GM21717 (cell line): Measurements from ENCODE around the gene SYNGR2.

Experiments
- ATAC-seq: cut with Tn5 transposase; IDR thresholded peaks from one replicate; pipeline ENCODE4 v1.9.1; 2021; ENCODE audit warnings: mild to moderate bottlenecking, moderate library complexity; ENCODE audit not compliant: unreplicated experiment

SYNGR2 gene

DNA sequence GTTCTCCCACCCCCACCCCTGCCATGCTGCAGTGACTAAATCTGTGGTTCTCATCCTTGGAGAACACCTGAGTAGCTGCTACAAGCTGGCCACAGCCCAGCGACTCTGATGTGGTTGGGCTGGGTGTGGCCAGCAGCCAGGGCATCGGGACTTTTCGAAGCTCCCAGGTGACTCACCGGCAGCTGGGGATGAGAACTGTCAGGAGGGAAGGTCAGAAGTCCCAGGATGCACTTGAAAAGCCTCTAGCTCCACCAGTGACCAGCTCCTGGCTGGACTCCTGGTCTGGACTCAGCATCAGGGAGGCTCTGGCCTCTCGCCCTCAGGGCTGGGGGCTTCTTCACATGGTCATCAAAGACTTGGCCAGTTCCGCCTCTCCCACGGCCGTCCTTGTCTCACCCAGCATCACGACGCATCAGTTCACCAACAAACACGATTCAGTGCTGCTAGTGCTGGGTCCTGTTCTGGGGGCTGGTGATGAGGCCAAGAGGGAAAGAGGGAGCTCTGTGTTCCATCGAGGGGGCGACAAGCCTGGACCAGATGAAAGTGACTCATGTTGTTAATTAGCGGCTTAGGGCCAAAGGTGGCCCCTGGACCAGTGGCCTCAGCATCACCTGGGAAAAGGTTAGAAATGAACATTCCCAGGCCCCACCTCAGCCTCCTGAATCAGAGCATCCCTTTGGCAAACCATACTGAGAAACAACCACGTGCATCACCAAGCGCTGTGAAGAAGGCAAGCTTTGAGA lies 26.1 kb upstream of the SYNGR2 start:
- ATAC-seq, result no peak

DNA sequence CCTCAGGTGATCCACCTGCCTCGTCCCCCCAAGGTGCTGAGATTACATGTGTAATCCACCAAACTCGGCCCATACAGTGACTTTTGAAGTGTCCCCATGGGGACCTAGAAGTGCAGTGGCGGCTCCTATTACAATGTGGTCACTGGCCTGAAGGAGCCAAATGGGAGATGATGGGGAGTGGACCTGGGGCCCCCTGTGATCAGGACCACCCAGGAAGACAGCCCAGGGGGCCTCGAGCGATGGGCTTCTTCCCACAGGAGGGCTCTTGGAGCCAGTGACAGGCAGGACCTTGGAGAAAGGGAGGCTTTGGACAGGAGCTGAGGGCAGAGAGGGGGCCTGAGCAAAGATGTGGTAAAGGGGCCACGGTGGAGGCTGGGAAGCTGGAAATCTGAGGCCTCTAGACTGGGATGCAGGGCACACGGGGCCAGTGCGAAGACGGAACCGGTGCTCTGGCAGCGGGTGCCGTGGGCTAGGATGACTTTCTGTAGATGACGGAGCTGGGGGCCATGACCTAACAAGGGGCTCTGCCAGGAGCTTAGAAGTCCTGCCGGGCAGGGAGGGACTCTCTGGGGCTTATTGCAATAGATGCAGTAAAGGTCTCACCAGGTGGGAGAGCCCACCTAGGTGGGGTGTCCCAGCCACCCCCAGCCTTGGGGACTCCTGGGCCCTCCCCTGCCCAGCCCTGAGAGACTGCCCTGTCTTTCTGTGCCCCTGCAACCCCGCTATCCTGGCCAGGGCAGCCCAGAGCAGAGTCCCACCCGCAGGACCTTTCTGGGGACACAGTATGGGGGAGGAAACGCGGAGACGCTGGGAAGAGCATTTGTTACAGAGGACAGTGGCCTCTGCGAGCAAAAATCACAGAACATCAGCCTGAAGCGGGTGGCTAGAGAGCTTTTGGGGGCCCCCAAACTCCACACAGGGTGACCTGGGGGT lies 24.9 kb upstream of the SYNGR2 start:
- ATAC-seq, result no peak

DNA sequence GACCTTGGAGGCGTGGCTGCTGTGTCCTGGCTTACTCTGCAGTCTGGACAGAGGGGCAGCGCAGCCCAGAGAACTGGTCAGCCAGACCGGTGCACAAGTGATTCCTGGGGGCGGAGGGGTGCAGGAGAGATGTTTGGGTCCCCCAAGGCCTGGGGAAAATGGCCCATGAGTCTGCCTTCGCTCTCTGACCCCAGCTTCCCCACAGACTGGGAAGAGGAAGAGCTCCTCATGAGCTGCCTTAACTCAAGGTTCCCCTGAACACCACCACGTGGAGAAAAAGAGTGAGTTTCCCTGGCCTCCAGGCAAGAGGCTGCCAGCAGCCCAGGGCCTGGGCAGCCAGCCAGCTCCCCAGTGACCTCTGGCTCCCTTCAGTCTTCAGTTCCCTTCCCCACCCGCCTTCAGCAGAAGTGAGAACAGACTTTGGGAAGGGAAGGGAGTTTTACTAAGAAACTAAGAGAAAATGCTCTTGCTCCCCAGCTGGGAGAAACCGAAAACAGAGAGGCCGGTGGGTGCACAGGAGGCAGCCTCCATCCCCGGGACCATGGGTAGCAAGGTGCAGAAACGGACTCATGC lies 24.1 kb upstream of the SYNGR2 start:
- no peak for ATAC-seq

DNA sequence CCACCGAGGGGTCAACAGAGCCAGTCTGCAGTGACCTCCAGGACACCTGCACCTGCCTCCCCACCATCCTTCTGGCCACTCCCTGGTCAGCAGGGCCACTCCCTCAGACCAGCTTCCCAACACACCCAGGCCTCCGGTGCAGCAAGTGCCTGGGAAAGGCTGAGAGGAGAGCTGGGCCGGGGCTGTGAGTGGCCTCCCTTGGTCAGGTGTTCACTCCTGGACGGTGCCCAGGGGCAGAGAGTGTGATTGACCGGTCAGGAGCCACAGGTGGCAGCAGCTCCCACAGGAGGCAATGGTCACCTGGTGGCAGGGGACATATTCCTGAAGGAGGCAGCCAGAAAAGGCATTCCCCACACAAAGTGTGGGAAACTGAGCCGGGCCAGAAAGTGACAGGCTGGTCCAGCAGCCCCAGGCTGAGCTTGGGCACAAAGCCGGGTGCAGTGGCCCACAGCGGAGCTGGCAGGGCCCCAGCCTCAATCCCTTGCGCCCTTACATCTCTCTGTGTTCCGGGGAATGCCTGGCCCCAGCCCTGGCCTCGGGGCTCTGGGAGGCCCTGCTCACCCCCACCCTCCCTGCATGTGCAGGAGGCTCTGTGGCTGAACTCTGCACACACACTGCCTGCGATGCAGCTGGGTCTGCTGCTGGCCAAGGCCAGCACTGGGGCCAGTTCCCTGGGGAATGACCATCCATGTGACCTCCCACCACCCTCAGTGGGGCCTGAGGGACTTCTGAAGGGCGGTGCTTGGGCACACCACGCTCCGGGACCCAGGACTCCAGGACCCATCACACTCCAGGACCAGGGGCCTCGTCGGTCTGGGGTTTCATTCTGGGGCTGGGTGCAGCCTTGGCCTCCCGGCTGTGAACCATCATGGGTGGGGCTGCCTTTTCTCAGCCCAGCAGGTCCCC lies 23.4 kb upstream of the SYNGR2 start:
- ATAC-seq, result no peak

DNA sequence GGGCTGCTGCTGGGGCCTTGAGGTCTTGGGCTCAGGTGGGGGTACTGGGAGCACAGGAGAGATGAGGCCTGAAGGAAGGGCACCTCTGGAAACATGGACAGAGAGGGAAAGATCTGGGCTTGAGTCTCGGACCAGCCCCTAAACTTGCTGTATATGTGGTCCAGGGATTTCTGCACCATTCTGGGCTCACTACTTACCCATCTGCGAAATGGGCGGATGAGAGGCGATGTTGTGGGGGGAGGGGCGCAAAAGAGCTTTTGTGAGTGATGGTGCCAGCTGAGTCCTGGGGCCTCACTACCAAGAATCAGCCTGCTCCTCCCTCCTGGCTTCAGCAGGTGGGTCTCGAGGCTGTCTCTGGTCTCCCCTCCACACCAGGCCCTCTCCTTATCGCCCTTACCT lies 21.9 kb upstream of the SYNGR2 start:
- no peak for ATAC-seq

DNA sequence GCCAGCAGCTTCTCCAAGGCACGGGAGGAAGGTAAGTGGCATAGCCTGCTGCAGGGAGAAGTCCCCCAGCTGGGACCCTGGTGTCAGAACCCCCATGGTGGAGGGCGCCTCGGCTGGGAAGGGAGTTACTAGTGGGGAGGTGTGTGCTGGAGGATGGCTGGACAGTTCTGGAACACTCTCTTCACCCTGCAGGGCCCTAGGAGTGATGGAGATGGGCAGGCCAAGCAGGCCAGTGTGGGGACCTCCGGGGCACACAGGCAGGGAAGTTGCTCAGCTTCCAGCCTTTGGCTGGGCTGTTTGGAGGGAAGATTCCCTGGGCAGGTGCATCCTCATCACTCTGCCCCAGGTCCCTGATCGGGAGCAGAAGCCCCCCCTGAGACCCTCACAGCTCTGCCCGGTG lies 21.5 kb upstream of the SYNGR2 start:
- no peak for ATAC-seq

DNA sequence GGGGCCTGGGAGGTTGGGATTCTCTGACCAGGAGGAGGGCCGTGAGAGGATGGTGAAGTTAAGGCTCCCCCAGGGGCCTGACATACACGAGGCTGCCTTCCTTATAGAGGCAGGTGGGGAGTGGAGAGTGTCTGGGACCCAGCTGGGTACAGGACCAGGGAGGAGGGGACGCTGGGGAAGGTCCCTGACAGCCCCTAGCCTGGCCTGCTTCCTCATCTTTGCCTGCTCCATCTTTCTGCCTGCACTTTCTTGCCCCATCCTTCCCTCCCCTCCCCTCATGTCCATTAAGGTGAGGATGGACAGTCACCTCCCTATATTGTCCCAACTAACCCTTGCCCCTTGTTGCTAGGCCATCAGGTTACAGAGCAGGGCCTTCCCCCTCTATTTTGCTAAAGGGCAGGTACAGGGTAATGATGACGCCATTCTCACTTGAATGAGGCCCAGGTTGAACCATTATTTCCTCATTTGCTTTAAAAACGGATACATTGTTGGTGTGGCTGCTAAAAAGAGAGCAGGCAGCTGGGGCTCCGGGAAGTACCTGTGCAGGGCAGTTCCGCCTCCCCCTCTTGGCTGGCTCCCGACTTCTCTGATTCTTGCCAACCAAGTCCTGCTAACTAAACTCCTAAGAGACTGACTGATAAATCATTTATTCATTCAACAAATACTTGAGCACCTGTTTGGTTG lies 20.9 kb upstream of the SYNGR2 start:
- ATAC-seq, result no peak

DNA sequence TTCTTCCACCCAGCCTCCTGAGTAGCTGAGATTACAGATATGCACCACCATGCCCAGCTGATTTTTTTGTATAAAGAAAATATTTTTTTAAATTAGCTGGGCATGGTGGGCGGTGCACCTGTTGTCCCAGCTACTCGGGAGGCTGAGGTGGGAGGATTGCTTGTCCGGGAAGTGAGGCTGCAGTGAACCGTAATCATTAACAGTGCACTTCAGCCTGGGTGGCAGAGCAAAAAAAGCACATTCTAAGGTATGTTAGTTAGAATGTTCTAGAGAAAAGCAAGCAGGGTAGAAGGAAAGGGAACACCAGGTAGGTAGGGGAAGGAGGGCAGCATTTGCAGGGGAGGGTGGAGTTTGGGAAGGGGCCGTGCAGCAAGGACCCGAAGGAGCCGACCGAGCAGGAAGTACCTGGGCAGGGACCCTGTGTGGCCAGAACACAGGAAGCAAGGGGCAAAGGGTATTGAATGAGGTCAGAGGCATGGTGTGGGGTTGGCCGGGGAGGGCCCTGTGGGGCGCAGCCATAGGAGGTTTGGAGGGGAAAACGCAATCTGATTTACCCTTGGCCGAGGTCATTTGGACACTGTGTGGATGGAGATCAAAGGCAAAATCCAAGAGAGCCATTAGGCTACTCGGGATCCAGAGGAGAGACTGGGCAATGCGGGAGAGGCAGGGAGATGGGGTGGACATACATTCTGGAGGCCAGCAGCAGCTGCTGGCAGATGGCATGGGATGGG lies 19.9 kb upstream of the SYNGR2 start:
- no peak for ATAC-seq

DNA sequence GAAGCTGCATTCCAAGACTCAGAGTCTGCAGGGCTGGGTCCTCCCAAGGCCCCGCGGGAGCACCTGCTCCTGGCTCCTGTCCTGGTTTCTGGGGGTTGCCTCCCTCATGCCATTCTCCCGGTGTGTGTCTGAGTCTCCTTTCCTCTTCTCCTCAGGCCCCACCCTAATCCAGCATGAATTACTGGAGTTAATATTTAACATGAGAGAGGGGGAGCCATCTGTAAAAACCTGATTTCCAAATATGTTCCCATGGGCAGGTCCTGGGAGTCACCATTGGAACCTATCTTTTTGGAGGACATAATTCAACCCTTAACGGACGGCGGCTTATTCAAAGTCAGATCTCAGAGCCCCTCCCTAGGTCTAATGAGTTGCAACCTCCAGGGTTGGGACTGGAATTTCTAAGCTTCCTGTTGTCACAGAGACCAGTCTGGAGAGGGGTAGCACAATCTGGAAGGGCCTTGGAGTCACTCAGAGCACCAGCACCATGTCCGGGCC lies 16.8 kb upstream of the SYNGR2 start:
- ATAC-seq, result no peak

DNA sequence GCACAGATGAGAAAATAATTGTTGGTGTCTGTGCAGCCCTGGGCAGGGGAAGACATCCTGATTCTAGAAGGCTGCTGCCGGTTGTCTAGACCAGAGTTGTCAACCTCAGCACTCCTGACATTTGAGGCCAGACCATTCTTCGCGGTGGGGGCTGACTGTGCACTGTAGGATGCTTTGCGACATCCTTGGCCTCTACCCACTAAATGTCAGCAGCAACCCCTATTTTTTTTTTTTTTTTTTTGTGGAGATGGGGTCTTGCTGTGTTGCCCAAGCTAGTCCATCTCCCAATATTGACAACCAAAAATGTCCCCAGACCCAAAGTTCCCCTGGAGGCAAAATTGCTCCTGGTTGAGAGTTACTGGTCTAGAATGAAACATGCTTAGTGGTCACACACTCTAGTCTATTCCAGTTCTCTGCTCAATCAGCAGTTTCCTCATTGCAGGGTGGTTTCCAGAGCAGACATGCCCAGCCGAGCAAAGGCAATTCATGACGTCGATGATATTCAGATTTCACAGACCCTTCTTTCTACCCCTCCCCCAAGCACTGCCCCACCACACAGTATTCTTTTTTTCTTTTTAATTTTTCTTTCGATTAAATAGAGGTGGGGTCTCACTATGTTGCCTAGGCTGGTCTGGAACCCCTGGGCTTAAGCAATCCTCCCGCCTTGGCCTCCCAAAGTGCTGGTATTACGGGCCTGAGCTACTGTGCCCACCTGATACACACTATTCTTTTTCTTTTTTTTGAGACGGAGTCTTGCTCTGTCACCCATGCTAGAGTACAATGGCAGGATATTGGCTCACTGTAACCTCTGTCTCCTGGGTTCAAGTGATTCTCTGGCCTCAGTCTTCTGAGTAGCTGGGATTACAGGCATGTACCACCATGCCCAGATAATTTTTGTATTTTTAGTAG lies 13.2 kb upstream of the SYNGR2 start:
- ATAC-seq, result peak; percentile 56

DNA sequence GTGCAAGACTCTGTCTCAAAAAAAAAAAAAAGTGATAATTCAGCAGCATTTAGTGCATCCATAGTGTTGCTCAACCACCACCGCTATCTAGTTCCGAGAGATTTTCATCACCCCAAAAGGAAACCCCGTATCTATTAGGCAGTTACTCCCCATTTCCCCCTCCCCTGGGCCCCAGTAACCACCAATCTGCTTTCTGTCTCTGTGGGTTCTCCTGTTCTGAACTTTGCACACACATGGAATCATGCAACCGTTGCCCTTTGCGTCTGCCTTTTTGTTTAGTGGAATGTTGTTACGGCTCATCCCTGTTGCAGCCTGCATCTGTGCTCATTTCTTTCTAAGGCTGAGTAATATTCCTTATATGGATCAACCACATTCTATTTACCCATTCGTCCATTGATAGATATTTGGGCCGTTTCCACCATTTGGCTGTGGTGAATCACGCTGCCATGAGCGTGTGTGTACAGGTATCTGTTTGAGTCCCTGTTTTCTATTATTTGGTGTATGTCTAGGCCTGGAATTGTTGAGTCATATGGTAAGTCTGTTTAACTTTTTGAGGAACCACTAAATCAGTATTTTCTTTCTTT lies 8.7 kb upstream of the SYNGR2 start:
- ATAC-seq, result no peak

DNA sequence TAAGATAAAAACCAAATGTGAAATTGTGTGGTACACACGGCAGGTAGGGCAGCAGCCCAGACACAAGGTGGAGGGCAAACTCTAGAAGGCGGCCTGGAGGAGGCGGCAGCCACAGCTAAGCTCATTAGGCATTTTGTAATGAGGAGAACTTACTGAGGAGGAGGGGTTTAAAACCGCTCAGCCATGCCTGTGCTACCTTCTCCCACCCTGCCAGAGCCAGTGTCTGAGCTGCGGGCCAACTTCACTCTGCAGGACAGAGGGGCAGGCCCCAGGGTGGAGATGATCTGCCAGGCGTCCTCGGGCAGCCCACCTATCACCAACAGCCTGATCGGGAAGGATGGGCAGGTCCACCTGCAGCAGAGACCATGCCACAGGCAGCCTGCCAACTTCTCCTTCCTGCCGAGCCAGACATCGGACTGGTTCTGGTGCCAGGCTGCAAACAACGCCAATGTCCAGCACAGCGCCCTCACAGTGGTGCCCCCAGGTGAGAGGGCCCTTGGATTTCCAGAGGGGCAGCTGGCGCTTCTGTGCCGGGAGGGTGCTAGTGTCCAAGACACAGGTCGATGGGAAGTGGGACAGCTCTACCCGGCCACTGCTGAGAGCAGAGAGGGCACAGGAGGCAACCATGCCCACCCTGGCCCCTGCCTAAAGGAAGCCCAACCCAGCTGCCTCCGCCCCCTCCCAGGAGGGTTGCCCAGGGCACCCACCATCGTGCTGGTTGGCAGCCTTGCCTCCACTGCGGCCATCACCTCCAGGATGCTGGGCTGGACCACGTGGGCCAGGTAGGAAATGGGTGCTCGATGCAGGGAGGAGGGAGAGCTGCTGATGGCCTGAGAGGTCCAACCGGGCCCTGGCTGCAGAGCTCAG lies 4.3 kb upstream of the SYNGR2 start:
- no peak for ATAC-seq

DNA sequence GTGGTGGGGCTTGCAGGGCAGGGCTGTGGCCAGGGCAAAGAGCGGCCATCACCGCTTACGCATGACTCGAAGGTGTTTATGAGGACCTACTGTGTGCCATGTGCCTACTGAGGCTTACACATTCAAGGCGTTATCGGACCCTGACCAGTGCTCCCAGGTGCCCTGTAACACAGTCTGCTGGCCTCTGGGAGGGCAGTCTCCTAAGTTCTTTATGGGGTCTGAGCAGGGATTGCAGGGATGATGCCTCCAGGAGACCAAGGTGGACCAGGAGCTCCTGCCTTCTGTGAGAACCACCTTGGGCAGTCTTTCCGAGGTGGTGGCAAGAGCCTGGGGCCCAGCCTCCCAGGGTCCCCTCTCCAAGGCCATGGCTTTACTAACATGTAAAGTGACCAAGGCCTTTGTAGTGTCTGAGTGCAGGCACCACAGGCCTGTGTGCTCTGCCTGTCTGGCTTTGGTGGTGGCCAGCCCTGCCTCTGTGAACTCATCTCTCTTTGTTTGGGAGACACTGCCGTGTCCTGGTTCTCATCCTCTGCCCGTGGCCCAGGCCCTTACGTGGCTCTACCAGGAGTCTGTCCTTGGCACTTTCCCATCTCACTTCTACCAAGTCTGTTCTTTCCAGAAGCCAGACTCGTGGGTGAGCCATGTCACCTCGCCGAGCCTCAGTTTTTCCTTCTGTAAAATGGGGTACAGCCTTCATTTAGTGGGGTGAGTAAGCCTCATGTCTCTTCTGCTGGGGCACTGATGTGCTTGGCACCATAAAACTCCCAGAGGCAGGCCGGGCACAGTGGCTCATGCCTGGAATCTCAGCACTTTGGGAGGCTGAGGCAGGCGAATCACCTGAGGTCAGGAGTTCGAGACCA lies 3.4 kb upstream of the SYNGR2 start:
- no peak for ATAC-seq

DNA sequence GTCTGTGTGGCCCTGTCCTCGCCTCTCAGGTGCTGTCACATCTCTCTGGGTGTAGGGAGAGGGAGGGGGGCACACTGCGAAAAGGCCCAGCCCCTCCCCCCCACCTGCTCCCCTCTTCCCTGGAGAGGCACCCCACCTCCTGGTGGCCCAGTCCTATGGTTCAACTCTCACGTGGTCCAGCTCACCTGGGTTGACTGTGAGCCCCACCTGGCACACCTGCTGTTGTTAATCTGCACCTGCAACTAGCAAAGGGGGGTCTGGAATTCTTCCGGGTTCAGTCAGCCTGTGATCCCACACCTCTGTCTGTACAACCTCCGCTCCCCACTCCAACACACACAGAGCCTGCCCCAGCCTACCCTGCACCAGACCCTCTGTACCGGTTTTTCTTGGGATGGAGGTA lies 2.0 kb upstream of the SYNGR2 start:
- ATAC-seq, result no peak

DNA sequence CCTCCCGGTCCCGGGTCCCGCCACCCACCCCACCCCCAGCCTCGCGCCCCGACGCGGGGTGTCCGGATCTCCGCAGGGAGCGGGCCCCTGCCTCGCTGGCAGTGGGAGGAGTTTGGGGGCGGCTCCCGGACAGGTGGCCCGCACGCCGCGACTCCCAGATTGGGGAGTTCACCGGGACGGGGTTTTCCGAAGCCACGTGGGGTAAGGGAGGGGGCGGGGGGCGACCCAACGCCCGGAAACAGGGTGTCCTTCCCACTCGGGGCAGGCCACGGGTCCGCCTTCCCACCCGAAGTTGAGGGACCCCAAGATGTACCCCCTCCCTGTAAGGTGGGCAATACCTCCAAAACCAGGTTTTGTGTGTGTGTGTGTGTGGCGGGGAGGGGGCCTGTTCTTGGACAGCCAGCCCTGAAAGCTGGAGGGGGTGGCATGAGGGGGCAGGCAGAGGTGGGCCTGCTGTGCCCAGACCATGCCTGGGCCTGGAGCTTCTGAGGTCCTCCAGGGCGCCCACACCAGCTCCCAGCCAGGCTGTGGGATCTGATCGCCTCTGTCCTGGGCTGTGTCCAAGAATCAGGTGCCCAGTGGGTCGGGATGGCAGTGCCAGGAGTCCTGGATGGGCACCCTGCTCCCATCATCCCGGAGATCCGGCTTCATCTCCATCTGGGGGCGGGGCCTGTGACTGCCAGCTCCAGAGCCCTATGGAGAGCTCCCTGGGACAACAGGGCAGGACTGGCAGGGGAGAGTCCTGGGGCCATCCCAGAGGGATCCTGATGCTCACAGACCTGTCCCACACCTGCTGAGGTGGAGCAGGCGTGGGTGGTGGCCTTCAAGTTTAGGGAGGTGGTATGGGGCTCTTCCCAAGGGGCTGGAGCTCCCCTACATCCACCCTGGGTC lies 767 bp downstream of the SYNGR2 start:
- peak; percentile 19 for ATAC-seq
